ENCODE results near the gene SLC34A2.
"Not testable (repeated sequence)": the region's sequence is repeated elsewhere in the genome, so short reads cannot be mapped to it uniquely, and the experiment has no call there.

Gene SLC34A2

GRCh38 chr4:25654971-25655963 is at the start of gene SLC34A2:
SLC34A2 (plus strand) TSS chr4:25655851; CDS start chr4:25662501, 6,650 bp downstream.
- DNase-seq, result no peak

GRCh38 chr4:25608644-25609043 is 47.0 kb upstream of the SLC34A2 start:
- no peak for DNase-seq

GRCh38 chr4:25609976-25610375 is 45.7 kb upstream of the SLC34A2 start:
- no peak for DNase-seq

- DNase-seq, result not testable (repeated sequence)
Observed at GRCh38 chr4:25613613-25614012, 42.0 kb upstream of the SLC34A2 start.

GRCh38 chr4:25614807-25615206 is 40.8 kb upstream of the SLC34A2 start:
- DNase-seq, result no peak

GRCh38 chr4:25621027-25621930 is 34.4 kb upstream of the SLC34A2 start:
- DNase-seq, result no peak

- DNase-seq, result no peak
Observed at GRCh38 chr4:25624616-25625015, 31.0 kb upstream of the SLC34A2 start.

GRCh38 chr4:25628451-25628850 is 27.2 kb upstream of the SLC34A2 start:
- no peak for DNase-seq

GRCh38 chr4:25632135-25632534 is 23.5 kb upstream of the SLC34A2 start:
- DNase-seq, result no peak

GRCh38 chr4:25633541-25633940 is 22.1 kb upstream of the SLC34A2 start:
- DNase-seq, result no peak

- no peak for DNase-seq
Observed at GRCh38 chr4:25635501-25635900, 20.1 kb upstream of the SLC34A2 start.

GRCh38 chr4:25637581-25638220 is 17.9 kb upstream of the SLC34A2 start:
- DNase-seq, result no peak

- DNase-seq, result no peak
Observed at GRCh38 chr4:25638221-25638601, 17.4 kb upstream of the SLC34A2 start.

GRCh38 chr4:25638806-25639205 is 16.8 kb upstream of the SLC34A2 start:
- no peak for DNase-seq

GRCh38 chr4:25650311-25650710 is 5.3 kb upstream of the SLC34A2 start:
- DNase-seq, result no peak

GRCh38 chr4:25651682-25652081 is 4.0 kb upstream of the SLC34A2 start:
- DNase-seq, result no peak

GRCh38 chr4:25654031-25654970 is 1.4 kb upstream of the SLC34A2 start:
- DNase-seq, result no peak

- no peak for DNase-seq
Observed at GRCh38 chr4:25656031-25656430, 380 bp downstream of the SLC34A2 start.

GRCh38 chr4:25658357-25658771 is 2.7 kb downstream of the SLC34A2 start:
- no peak for DNase-seq

- no peak for DNase-seq
Observed at GRCh38 chr4:25658777-25659176, 3.1 kb downstream of the SLC34A2 start.

GRCh38 chr4:25661441-25661840 is 5.8 kb downstream of the SLC34A2 start:
- DNase-seq, result not testable (repeated sequence)

GRCh38 chr4:25662306-25662705 is 6.7 kb downstream of the SLC34A2 start:
- DNase-seq, result no peak
